ENCODE measurements around the gene SLC4A1AP. TPM values are rescaled to one million over a fixed set of nuclear protein-coding genes. Genes with fewer than 3 reads are reported as not detected.

Gene SLC4A1AP
- polyA plus RNA-seq, 1 experiment: 8.8 TPM

DNA sequence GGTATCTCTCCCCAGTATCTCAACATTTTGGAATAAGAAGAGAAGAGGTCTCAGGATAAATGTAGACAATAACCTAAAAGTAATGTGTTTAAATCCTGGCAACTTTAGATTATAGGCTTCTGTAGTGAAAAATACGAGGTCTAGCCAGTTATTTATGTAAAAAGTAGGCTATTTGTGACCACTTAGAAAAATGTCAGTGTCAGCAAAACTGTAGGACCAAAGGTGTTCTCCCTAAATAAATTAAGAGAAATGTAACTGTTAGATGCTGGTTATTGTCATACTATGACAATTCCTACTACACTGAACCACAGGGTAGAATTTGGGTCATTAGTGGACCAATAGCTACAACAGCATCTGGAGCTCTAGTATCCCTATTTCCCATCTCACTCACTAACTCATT, 2.3 kb upstream of the SLC4A1AP start:
- CTCF ChIA-PET: interaction anchor here (1.4 kb wide), 1 partner anchor 23 kb away, joined by 3 read pairs; no protein-coding TSS in a partner anchor
- no peak overlapping the region for H3K4me3 ChIP-seq (ENCODE audit: low read depth, low read length)
- no peak for DNase-seq (ENCODE audit: low read depth)
- no peaks in the 10 kb centered on the region for H3K27me3 ChIP-seq (ENCODE audit: control insufficient read depth, insufficient read depth, low read length)
- TF ChIP-seq, protein P1, sequence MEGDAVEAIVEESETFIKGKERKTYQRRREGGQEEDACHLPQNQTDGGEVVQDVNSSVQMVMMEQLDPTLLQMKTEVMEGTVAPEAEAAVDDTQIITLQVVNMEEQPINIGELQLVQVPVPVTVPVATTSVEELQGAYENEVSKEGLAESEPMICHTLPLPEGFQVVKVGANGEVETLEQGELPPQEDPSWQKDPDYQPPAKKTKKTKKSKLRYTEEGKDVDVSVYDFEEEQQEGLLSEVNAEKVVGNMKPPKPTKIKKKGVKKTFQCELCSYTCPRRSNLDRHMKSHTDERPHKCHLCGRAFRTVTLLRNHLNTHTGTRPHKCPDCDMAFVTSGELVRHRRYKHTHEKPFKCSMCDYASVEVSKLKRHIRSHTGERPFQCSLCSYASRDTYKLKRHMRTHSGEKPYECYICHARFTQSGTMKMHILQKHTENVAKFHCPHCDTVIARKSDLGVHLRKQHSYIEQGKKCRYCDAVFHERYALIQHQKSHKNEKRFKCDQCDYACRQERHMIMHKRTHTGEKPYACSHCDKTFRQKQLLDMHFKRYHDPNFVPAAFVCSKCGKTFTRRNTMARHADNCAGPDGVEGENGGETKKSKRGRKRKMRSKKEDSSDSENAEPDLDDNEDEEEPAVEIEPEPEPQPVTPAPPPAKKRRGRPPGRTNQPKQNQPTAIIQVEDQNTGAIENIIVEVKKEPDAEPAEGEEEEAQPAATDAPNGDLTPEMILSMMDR (IDR thresholded peaks at IDR 0.05; ENCODE audit: insufficient read depth, low read depth, low read length): no peak
- H3K36me3 ChIP-seq (ENCODE audit: control insufficient read depth, insufficient read depth, low read length): peaks cover 7% of the 10 kb centered on the region
- POLR2A ChIA-PET: no interaction called here

DNA sequence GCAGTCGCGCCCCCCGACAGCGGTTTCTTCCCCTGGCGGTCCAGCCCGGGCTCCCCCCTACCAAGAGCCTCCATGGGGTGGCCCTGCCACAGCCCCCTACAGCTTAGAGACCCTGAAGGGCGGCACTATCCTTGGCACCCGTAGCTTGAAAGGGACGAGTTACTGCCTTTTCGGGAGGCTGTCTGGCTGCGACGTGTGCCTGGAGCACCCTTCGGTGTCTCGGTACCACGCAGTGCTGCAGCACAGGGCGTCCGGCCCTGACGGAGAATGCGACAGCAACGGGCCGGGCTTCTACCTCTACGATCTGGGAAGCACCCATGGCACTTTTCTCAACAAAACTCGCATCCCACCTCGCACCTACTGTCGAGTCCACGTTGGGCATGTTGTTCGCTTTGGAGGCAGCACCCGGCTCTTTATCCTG, 475 bp downstream of the SLC4A1AP start:
- ChIA-PET POLR2A (no interaction called here), CTCF (interaction anchor here (1.7 kb wide), 1 partner anchor 19 kb away, joined by 13 read pairs; no protein-coding TSS in a partner anchor)
- no peak for DNase-seq (ENCODE audit: low read depth)
- TF ChIP-seq, protein P1 (IDR thresholded peaks at IDR 0.05; ENCODE audit: insufficient read depth, low read depth, low read length): no peak; the same call in 1 of the 2 replicates
- H3K36me3 ChIP-seq (ENCODE audit: control insufficient read depth, insufficient read depth, low read length): peaks cover 7% of the 10 kb centered on the region
- H3K27me3 ChIP-seq (ENCODE audit: control insufficient read depth, insufficient read depth, low read length): no peaks in the 10 kb centered on the region
- H3K4me3 ChIP-seq (ENCODE audit: low read depth, low read length): peak overlapping the region; percentile 75

DNA sequence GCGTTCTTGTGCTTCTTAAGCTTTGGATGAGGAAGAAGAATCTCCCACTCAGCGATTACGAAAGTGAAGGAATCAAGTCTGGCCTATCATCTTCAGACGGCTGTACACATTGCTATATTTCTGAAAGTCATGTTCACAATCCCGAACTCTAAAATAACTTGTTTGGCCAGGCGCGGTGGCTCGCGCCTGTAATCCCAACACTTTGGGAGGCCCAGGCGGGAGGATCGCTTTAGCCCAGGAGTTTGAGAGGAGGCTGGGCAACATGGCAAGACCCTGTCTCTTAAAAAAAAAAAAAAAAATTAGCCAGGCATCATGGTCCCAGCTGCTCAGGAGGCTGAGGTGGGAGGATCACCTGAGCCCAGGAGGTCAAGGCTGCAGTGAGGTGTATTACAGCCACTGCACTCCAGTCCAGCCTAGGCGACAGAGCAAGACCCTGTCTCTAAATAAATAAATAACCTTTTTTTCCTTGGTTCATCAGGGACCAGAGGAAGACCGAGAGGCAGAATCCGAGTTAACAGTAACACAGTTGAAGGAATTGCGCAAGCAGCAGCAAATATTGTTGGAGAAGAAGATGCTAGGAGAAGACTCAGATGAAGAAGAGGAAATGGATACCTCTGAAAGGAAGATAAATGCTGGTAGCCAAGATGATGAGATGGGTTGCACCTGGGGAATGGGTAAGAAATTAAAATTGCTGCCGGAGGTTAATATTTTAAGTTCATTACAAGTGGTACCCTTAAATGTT, 1.1 kb downstream of the SLC4A1AP start:
- Histone ChIP-seq H3K4me3 (ENCODE audit: low read depth, low read length) (peak overlapping the region; percentile 75), H3K36me3 (ENCODE audit: control insufficient read depth, insufficient read depth, low read length) (peaks cover 7% of the 10 kb centered on the region), H3K27me3 (ENCODE audit: control insufficient read depth, insufficient read depth, low read length) (no peaks in the 10 kb centered on the region)
- no peak for DNase-seq (ENCODE audit: low read depth)
- TF ChIP-seq, protein P1 (IDR thresholded peaks at IDR 0.05; ENCODE audit: insufficient read depth, low read depth, low read length): no peak
- POLR2A ChIA-PET: no interaction called here
- CTCF ChIA-PET: interaction anchor here (1.7 kb wide), 1 partner anchor 19 kb away, joined by 13 read pairs; no protein-coding TSS in a partner anchor

DNA sequence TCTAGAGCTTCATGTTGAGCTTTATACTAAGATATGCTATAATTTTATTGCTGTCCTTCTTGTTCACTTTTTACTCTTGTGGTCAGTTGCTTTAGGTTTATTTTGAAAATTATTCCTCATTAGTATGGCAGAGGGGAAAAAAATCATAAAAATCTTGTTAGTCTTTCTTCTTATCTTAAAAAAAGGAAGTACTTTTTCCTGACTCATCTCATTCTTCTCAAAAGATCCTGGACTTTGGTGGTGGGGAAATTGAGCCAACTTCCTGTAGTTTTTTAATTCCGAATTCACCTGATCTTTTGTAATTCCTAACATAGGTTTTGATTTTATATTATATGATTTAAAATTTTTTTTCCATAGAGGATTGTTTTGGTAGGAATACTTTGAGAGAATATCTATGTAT, 3.8 kb downstream of the SLC4A1AP start:
- Histone ChIP-seq H3K27me3 (ENCODE audit: control insufficient read depth, insufficient read depth, low read length) (no peaks in the 10 kb centered on the region), H3K36me3 (ENCODE audit: control insufficient read depth, insufficient read depth, low read length) (peaks cover 5% of the 10 kb centered on the region), H3K4me3 (ENCODE audit: low read depth, low read length) (no peak overlapping the region)
- ChIA-PET CTCF (interaction anchor here (1.0 to 1.1 kb wide), 2 partner anchors 16 to 21 kb away, joined by 4 read pairs; no protein-coding TSS in a partner anchor), POLR2A (no interaction called here)
- DNase-seq (ENCODE audit: low read depth): no peak
- TF ChIP-seq, protein P1 (IDR thresholded peaks at IDR 0.05; ENCODE audit: insufficient read depth, low read depth, low read length): no peak

DNA sequence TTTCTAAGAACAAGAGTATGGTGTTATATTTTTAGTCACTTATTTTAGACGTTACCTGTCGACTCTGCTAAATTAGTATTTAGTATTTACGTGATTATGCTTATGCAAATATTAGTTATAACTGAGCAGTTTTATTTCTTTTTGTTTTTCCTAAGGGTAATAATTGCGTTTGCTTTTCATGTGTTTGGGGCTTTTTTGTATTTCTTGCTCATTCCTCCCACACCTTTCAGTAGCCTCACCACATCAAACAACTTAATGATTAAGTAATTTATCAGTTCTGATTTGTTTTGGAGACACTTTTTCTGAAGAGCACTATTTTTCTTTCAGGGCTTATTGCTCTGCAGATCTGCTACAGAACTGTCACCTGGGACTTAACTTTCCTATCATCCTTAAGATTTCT, 7.5 kb downstream of the SLC4A1AP start:
- H3K4me3 ChIP-seq (ENCODE audit: low read depth, low read length): no peak overlapping the region
- ChIA-PET POLR2A (no interaction called here), CTCF (interaction anchor here (1.0 kb wide), 1 partner anchor 8 kb away, joined by 3 read pairs; the partner anchor contains the start of genes SLC4A1AP and SUPT7L)
- H3K27me3 ChIP-seq (ENCODE audit: control insufficient read depth, insufficient read depth, low read length): no peaks in the 10 kb centered on the region
- peaks cover 9% of the 10 kb centered on the region for H3K36me3 ChIP-seq (ENCODE audit: control insufficient read depth, insufficient read depth, low read length)
- TF ChIP-seq, protein P1 (IDR thresholded peaks at IDR 0.05; ENCODE audit: insufficient read depth, low read depth, low read length): no peak
- DNase-seq (ENCODE audit: low read depth): no peak

Data from BJ (cell line).